Measurements from ENCODE around the gene NOL4L. TPM values are rescaled to one million over a fixed set of nuclear protein-coding genes. Genes with fewer than 3 reads are reported as not detected.

NOL4L gene
- total RNA-seq, 1 donor from 2014 or later = 11.9 TPM

GRCh38 chr20:32522526-32522775 lies 62.7 kb downstream of the NOL4L start:
- no peak for TF ChIP-seq EZH2phosphoT487 (IDR thresholded peaks at IDR 0.05)
- no peak for TF ChIP-seq EZH2 (IDR thresholded peaks at IDR 0.05)
- no peak for TF ChIP-seq CTCF (IDR thresholded peaks at IDR 0.05)
- Mint-ChIP-seq H3K9me3 (no peaks in the 10 kb centered on the region), H3K36me3 (no peaks in the 10 kb centered on the region), H3K4me3 (no peak overlapping the region), H3K4me1 (peaks cover 63% of the 10 kb centered on the region), H3K27ac (no peak overlapping the region), H3K27me3 (ENCODE audit: insufficient read depth, low read depth) (peaks cover 20% of the 10 kb centered on the region)
- Histone ChIP-seq H3K4me2 (no peak overlapping the region), H3K9me3 (ENCODE audit: low read depth) (no peaks in the 10 kb centered on the region), H3F3A (ENCODE audit: low read depth) (no peaks in the 10 kb centered on the region), H3K4me1 (peaks cover 36% of the 10 kb centered on the region), H2AFZ (replicated peaks) (no peak overlapping the region), H3K79me2 (ENCODE audit: low read depth) (no peaks in the 10 kb centered on the region), H4K20me1 (ENCODE audit: low read depth) (peaks cover 5% of the 10 kb centered on the region), H3K36me3 (no peaks in the 10 kb centered on the region), H3K4me3 (no peak overlapping the region), H3K27ac (no peak overlapping the region), H3K27me3 (no peaks in the 10 kb centered on the region), H3K9ac (no peak overlapping the region)
- DNase-seq (ENCODE audit: low spot score) = no peak

GRCh38 chr20:32521780-32522525 lies 63.2 kb downstream of the NOL4L start:
- Histone ChIP-seq H3K27me3 (no peaks in the 10 kb centered on the region), H3K27ac (no peak overlapping the region), H3F3A (ENCODE audit: low read depth) (no peaks in the 10 kb centered on the region), H3K9ac (no peak overlapping the region), H3K36me3 (no peaks in the 10 kb centered on the region), H3K79me2 (ENCODE audit: low read depth) (no peaks in the 10 kb centered on the region), H3K4me1 (peaks cover 36% of the 10 kb centered on the region), H4K20me1 (ENCODE audit: low read depth) (peaks cover 5% of the 10 kb centered on the region), H3K4me3 (no peak overlapping the region), H3K9me3 (ENCODE audit: low read depth) (no peaks in the 10 kb centered on the region), H3K4me2 (peak overlapping the region; percentile 64), H2AFZ (replicated peaks) (no peak overlapping the region)
- Mint-ChIP-seq H3K9me3 (no peaks in the 10 kb centered on the region), H3K4me3 (no peak overlapping the region), H3K36me3 (no peaks in the 10 kb centered on the region), H3K4me1 (peaks cover 63% of the 10 kb centered on the region), H3K27me3 (ENCODE audit: insufficient read depth, low read depth) (peaks cover 19% of the 10 kb centered on the region), H3K27ac (no peak overlapping the region)
- DNase-seq (ENCODE audit: low spot score) = peak; percentile 94
- TF ChIP-seq CTCF (IDR thresholded peaks at IDR 0.05) (peak; percentile 95), EZH2phosphoT487 (IDR thresholded peaks at IDR 0.05) (no peak), EZH2 (IDR thresholded peaks at IDR 0.05) (no peak)

GRCh38 chr20:32520927-32521203 lies 64.3 kb downstream of the NOL4L start:
- no peak for DNase-seq (ENCODE audit: low spot score)
- Histone ChIP-seq H3K27me3 (no peaks in the 10 kb centered on the region), H3K9me3 (ENCODE audit: low read depth) (no peaks in the 10 kb centered on the region), H3F3A (ENCODE audit: low read depth) (no peaks in the 10 kb centered on the region), H3K9ac (no peak overlapping the region), H4K20me1 (ENCODE audit: low read depth) (peaks cover 5% of the 10 kb centered on the region), H3K4me1 (peaks cover 38% of the 10 kb centered on the region), H3K27ac (no peak overlapping the region), H2AFZ (replicated peaks) (no peak overlapping the region), H3K79me2 (ENCODE audit: low read depth) (no peaks in the 10 kb centered on the region), H3K36me3 (no peaks in the 10 kb centered on the region), H3K4me2 (no peak overlapping the region), H3K4me3 (no peak overlapping the region)
- Mint-ChIP-seq H3K4me3 (no peak overlapping the region), H3K27me3 (ENCODE audit: insufficient read depth, low read depth) (peaks cover 12% of the 10 kb centered on the region), H3K36me3 (peaks cover 3% of the 10 kb centered on the region), H3K27ac (no peak overlapping the region), H3K4me1 (peaks cover 64% of the 10 kb centered on the region), H3K9me3 (no peaks in the 10 kb centered on the region)
- TF ChIP-seq EZH2 (IDR thresholded peaks at IDR 0.05) (no peak), EZH2phosphoT487 (IDR thresholded peaks at IDR 0.05) (no peak), CTCF (IDR thresholded peaks at IDR 0.05) (no peak)

Data from neural progenitor cell (in vitro differentiated cells).